HFF-Myc (cell line): ENCODE results near the gene ADGRF1.

ENCODE experiments used
- DNase-seq: peaks from one replicate; pipeline ENCODE4 v3.0.0-alpha.2; 2011; ENCODE audit warnings: low read depth; ENCODE audit errors: extremely low read depth
- H3K4me3 ChIP-seq: replicated peaks from 2 replicates; pipeline ENCODE4 v1.5.1; 2011; ENCODE audit warnings: low read depth, mild to moderate bottlenecking, control low read depth, low read length
- TF ChIP-seq, protein P1 (sequence below): IDR thresholded peaks from 2 replicates; pipeline ENCODE4 v1.5.1; 2012; ENCODE audit warnings: mild to moderate bottlenecking, low read depth, low read length, control low read depth; ENCODE audit errors: missing control alignments

ADGRF1 gene

DNA sequence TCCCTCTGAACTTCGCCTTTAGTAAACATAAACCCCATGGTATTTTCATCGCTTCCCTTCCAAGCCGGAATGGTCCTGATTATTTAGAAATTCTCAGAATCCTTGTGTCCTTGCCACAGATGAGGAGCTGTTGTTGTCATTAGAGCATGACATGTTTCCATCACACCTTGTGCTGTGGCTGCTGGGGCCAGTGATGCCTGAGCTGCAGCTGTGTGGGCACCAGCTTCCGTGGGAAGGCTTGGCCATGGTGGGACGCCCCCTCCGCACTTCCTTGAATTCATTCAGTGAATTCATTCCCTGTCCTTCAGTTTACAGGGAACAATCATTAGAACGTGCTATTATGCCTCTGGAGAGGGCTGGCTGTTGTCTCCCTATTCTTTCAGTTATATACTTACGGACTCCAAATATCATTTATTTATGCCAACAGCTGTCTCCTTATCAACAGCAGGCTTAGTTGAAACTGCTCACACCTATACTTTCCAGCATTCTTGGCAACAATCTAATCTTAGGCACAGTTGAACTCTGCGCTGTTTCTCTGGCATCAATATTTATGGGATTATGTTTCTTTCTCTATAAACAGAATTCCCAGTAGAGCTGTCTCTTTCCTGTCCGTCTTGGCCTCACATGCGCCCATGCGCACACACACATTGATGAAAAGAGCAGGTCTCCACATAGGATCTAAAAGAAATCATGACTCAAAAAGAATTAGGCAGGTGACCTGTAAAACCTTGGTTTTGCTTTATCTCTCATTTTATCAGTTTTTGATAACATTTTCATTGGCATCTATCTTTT lies 9.0 kb downstream of the ADGRF1 start:
- H3K4me3 ChIP-seq: no peak overlapping the region
- TF ChIP-seq, protein P1, sequence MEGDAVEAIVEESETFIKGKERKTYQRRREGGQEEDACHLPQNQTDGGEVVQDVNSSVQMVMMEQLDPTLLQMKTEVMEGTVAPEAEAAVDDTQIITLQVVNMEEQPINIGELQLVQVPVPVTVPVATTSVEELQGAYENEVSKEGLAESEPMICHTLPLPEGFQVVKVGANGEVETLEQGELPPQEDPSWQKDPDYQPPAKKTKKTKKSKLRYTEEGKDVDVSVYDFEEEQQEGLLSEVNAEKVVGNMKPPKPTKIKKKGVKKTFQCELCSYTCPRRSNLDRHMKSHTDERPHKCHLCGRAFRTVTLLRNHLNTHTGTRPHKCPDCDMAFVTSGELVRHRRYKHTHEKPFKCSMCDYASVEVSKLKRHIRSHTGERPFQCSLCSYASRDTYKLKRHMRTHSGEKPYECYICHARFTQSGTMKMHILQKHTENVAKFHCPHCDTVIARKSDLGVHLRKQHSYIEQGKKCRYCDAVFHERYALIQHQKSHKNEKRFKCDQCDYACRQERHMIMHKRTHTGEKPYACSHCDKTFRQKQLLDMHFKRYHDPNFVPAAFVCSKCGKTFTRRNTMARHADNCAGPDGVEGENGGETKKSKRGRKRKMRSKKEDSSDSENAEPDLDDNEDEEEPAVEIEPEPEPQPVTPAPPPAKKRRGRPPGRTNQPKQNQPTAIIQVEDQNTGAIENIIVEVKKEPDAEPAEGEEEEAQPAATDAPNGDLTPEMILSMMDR: no peak
- DNase-seq: no peak

DNA sequence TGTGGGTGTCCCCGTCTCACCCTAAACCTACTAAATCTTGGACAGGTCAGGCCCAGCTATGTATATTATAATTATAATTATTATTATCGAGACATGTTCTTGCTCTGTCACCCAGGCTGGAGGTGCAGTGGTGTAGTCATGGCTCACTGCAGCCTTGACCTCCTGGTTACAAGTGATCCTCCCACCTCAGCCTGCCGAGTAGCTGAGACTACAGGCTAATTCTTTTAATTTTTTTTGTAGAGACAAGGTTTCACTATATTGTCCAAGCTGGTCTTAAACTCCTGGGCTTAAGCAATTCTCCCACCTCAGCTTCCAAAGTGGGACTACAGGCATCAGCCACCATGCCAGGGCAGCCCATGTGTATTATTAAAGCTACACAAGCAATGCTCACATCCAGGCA lies 10.5 kb downstream of the ADGRF1 start:
- no peak for DNase-seq
- TF ChIP-seq, protein P1: no peak
- no peak overlapping the region for H3K4me3 ChIP-seq

DNA sequence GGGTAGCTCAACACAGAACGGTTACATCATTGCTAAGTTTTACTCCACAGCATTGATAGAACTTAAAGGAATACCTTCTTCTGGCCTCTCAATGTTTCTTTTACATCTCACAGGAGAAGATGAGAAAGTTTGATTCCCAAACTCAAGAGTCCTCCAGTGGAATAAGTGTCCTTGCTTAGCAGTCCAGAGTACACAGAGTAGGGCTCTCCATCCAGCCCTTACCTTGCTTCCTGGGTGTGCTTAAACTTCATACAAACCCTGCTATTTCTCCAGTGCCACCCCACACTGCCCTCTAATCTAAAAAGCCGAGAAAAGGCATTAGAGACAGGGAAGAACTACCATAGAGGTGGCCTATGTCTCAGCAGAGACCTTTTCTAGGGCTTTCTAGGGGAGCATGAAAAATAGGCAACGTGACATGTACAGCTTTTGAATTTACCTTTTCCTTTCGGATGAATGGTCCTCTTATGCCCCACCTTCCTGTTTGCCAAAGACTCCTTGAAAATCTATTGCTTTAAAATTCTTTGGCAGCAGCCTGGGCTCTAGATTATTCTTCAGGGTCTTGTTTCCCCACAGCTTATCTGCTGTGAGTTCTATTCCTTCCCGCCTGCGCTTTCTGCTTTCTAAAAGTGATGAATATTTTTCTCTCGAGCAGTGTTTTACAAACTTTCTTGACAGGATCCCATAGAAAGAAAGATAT lies 12.1 kb downstream of the ADGRF1 start:
- TF ChIP-seq, protein P1: no peak

DNA sequence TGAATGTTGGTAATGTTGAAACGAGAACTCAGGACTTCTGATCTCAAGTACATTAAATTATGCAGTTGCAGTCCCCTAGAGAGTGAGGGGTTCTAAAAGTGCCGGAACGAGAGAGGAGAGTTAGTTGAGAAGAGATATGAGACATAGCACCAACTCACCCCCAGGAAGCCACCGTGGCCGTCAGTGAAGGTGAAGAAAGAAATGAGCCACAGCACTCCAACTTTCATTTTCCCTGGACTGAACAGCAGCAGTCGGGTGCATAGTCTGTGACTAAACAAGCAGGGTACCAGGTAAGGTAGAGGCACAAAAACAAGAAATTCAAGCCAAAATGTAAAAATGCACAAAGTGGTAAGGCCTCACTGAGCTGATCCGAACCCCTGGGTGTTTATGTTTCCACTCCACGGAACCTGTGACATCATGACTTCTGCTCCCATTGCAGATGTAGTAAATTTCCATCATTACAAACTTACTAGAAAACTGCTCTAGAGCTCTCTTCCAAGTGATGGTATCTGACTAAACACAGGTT lies 13.2 kb downstream of the ADGRF1 start:
- no peak for DNase-seq
- TF ChIP-seq, protein P1: no peak
- no peak overlapping the region for H3K4me3 ChIP-seq

More for the DNA sequence above, 12.1 kb downstream of the ADGRF1 start:
- DNase-seq: no peak
- no peak overlapping the region for H3K4me3 ChIP-seq

DNA sequence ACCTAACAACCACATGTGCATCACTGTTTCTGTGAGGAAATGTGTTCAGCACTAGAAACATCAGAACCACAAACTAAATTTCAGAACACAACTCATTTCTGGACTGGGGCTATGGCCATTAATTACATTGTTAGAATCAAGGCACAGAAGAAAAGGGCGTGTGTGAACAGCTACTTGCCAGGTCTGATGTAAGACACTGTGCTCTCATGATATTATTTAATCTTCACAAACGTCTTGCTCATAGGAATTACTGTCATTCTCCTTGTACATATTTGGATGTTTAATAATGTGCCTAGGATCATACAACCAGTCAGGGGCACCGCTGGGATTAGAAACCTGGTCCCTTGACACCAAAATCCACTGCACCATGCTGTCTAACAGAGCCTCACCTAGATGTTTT lies 14.8 kb downstream of the ADGRF1 start:
- H3K4me3 ChIP-seq: no peak overlapping the region
- TF ChIP-seq, protein P1: no peak

DNA sequence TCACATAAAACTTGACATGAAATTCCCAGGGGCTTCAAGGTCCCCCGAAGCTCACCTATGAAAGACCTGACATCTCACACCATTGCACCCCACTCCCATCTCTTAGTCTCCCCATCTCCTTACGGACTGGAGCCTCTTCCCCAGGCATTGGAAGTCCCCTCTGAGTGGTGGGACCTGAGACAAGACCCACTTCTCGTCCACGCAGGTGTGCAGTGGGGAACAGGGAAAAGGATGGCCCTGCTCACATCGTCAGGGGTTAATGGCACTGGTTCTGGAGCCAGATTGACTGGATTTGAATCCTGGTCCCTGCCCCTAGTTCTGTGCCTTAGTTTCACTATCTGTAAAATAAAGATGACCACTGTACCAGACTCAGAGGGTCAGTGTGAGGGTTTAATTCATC lies 15.5 kb downstream of the ADGRF1 start:
- DNase-seq: no peak
- H3K4me3 ChIP-seq: no peak overlapping the region
- TF ChIP-seq, protein P1: no peak

More for the DNA sequence above, 14.8 kb downstream of the ADGRF1 start:
- no peak for DNase-seq
